GM12878 (cell line): ENCODE data around the gene ARRDC1. TPM values are rescaled to one million over a fixed set of nuclear protein-coding genes. Genes with fewer than 3 reads are reported as not detected.

ENCODE experiments used
- ATAC-seq: fragments of 200-7000 bp; cut with Tn5 transposase; 3 replicates; pipeline ENCODE4 v1.9.1; 2020; ENCODE audit warnings: mild to moderate bottlenecking, moderate library complexity
- BruUV-seq: library from RNA; stranded (reverse); fragments of 400-500 nt; replicated peaks from 2 replicates; lab custom pipeline; 2021; lab: Mats Ljungman, UMichigan
- CTCF ChIA-PET: fragments of 300-600 bp; sonication (Branson Sonifier 250); formaldehyde crosslinking; extraction: SDS; loops from one replicate; lab custom pipeline; 2021; ENCODE audit warnings: inconsistent platforms; lab: Yijun Ruan, JAX
- POLR2A ChIA-PET: fragments of 350-600 bp; formaldehyde crosslinking; extraction: SDS; loops from one replicate; lab custom pipeline; 2021; ENCODE audit warnings: inconsistent platforms; lab: Charles Lee
- RAD21 ChIA-PET: fragments of 300-600 bp; sonication (Branson Sonifier 250); formaldehyde crosslinking; loops from one replicate; lab custom pipeline; 2023; ENCODE audit warnings: antibody characterized with exemption; ENCODE audit not compliant: unreplicated experiment; lab: Charles Lee
- SMC1A ChIA-PET: fragments of 300-600 bp; sonication (Branson Sonifier 250); formaldehyde crosslinking; loops from one replicate; lab custom pipeline; 2023; ENCODE audit not compliant: unreplicated experiment, uncharacterized antibody; lab: Charles Lee
- DNase-seq: peaks from one replicate; pipeline ENCODE4 v3.0.0-alpha.2; 2011; ENCODE audit warnings: low read depth, low spot score
- FAIRE-seq: peaks from 3 replicates; lab custom pipeline; 2011; peaks lifted over from hg19 to GRCh38; lab: Jason Lieb, UNC
- H2AFZ ChIP-seq: 2 replicates; pipeline ENCODE4 v1.6.0; 2011; ENCODE audit warnings: low read depth, low read length, control low read depth; ENCODE audit not compliant: control insufficient read depth
- H3K27ac ChIP-seq: 2 replicates; pipeline ENCODE4 v1.5.1; 2011; ENCODE audit warnings: control low read depth; ENCODE audit not compliant: control insufficient read depth, insufficient read depth
- H3K27me3 ChIP-seq, 2 experiments: replicated peaks in 1 of 2; 2 replicates each; pipeline versions ENCODE4 v1.6.0 to v1.6.1; 2011; ENCODE audit warnings: low read length in 1 of 2; ENCODE audit not compliant: control insufficient read depth in 2 of 2, insufficient read depth in 2 of 2
- H3K36me3 ChIP-seq, 2 experiments: 2 replicates each; pipeline ENCODE4 v1.5.1; 2011; ENCODE audit warnings: low read length in 1 of 2; ENCODE audit not compliant: control insufficient read depth in 2 of 2, insufficient read depth in 2 of 2
- H3K4me1 ChIP-seq: 2 replicates; pipeline ENCODE4 v1.6.1; 2011; ENCODE audit warnings: mild to moderate bottlenecking, low read length, moderate library complexity, mixed read lengths; ENCODE audit not compliant: control insufficient read depth, insufficient read depth
- H3K4me2 ChIP-seq: 2 replicates; pipeline ENCODE4 v1.6.0; 2011; ENCODE audit warnings: control low read depth; ENCODE audit not compliant: control insufficient read depth, insufficient read depth
- H3K4me3 ChIP-seq: fragments of 200-600 bp; sonication (generic); 2 replicates; pipeline ENCODE4 v1.5.1; 2016
- H3K79me2 ChIP-seq: 2 replicates; pipeline ENCODE4 v1.6.0; 2011; ENCODE audit warnings: low read length; ENCODE audit not compliant: control insufficient read depth, insufficient read depth
- H3K9ac ChIP-seq: 2 replicates; pipeline ENCODE4 v1.8.0; 2011; ENCODE audit warnings: low read length, control low read depth, mixed read lengths; ENCODE audit not compliant: control insufficient read depth, insufficient read depth
- H3K9me3 ChIP-seq: replicated peaks from 3 replicates; pipeline ENCODE4 v1.5.1; 2011; ENCODE audit warnings: mild to moderate bottlenecking, low read length; ENCODE audit not compliant: control insufficient read depth, insufficient read depth
- H4K20me1 ChIP-seq: 2 replicates; pipeline ENCODE4 v1.6.0; 2011; ENCODE audit not compliant: control insufficient read depth, insufficient read depth
- BCL3 ChIP-seq: IDR thresholded peaks from 2 replicates; pipeline ENCODE4 v1.6.1; 2011; ENCODE audit warnings: borderline replicate concordance, low read depth, mild to moderate bottlenecking, moderate library complexity, low read length; ENCODE audit not compliant: insufficient read depth, poor library complexity, severe bottlenecking
- CEBPB ChIP-seq, 2 experiments: fragments of 150-350 bp in 1 of 2; IDR thresholded peaks; 2 replicates each; pipeline ENCODE4 v1.6.1; 2012 to 2014; ENCODE audit warnings: low read depth in 2 of 2, low read length in 2 of 2, borderline replicate concordance in 1 of 2, inconsistent platforms in 1 of 2
- CUX1 ChIP-seq: IDR thresholded peaks from 2 replicates; pipeline ENCODE4 v1.6.1; 2012; ENCODE audit warnings: improper control_type of control experiment, low read depth, low read length; ENCODE audit not compliant: insufficient replicate concordance
- ESRRA ChIP-seq: IDR thresholded peaks from 2 replicates; pipeline ENCODE4 v1.6.1; 2012; ENCODE audit warnings: mild to moderate bottlenecking, low read length, improper control_type of control experiment
- FOS ChIP-seq: IDR thresholded peaks from 3 replicates; pipeline ENCODE4 v1.6.1; 2011; ENCODE audit warnings: borderline replicate concordance; ENCODE audit not compliant: insufficient read length; ENCODE audit errors: extremely low read depth
- HCFC1 ChIP-seq: fragments of 150-350 bp; IDR thresholded peaks from 2 replicates; pipeline ENCODE4 v1.6.1; 2014; ENCODE audit warnings: low read length
- NBN ChIP-seq: fragments of 450-650 bp; IDR thresholded peaks from 2 replicates; pipeline ENCODE4 v1.6.1; 2016
- NFYA ChIP-seq: IDR thresholded peaks from 2 replicates; pipeline ENCODE4 v1.6.1; 2011; ENCODE audit warnings: low read depth, mild to moderate bottlenecking, low read length, improper control_type of control experiment, borderline replicate concordance
- RELB ChIP-seq: fragments of 450-650 bp; IDR thresholded peaks from 2 replicates; pipeline ENCODE4 v1.6.1; 2017; ENCODE audit warnings: low read depth, mild to moderate bottlenecking, moderate library complexity
- ZBED1 ChIP-seq: IDR thresholded peaks from 2 replicates; pipeline ENCODE4 v1.6.1; 2016; ENCODE audit warnings: borderline replicate concordance
- ZNF384 ChIP-seq: IDR thresholded peaks from 2 replicates; pipeline ENCODE4 v1.6.1; 2012; ENCODE audit warnings: low read depth, mild to moderate bottlenecking, low read length, improper control_type of control experiment, borderline replicate concordance
- WGBS: methylation state at CpG from one replicate; pipeline ENCODE4 v1.1.6; 2016; ENCODE audit warnings: low lambda C conversion rate; ENCODE audit not compliant: insufficient replicate concordance, insufficient coverage; ENCODE audit errors: missing lambda C conversion rate; 5-methylcytosine and 5-hydroxymethylcytosine counted together
- in situ Hi-C: fragments of 300-500 bp; cut with MboI; formaldehyde crosslinking; loops from 9 replicates; pipeline ENCODE4 v1.14.3; 2018; ENCODE audit warnings: mixed read lengths
- intact Hi-C: fragments of 100-400 bp; cut with micrococcal nuclease; formaldehyde crosslinking; loops from one replicate; pipeline ENCODE4 v1.14.2; 2022; ENCODE audit not compliant: unreplicated experiment
- polyA plus RNA-seq, 11 experiments: library from polyadenylated mRNA; depleted of rRNA in 4 of 11; unstranded in 6 of 11; stranded (reverse) in 5 of 11; fragments of >200 nt; fragmentation: Nextera tagmentation in 4 of 11; fragmentation: Illumina TruSeq in 1 of 11; extraction: Ambion mirVana in 4 of 11; extraction: Trizol in 1 of 11; gene quantifications; 1 replicate in 1 of 11; 2 replicates in 10 of 11; pipeline versions ENCODE4 v1.2.1 to v1.2.3, GENCODE V29; 2011 to 2016; ENCODE audit warnings: inconsistent platforms in 2 of 11, missing spikeins in 2 of 11, low read depth in 1 of 11
- total RNA-seq, 4 experiments: library from RNA; depleted of rRNA in 3 of 4; stranded (reverse); fragments of >200 nt in 3 of 4; fragmentation: Illumina TruSeq in 1 of 4; extraction: Trizol in 1 of 4; gene quantifications; 2 replicates each; pipeline versions ENCODE4 v1.2.1 to v1.2.3, GENCODE V29; 2013 to 2021

Gene ARRDC1
- total and polyA plus RNA-seq, 10 of the 15 experiments (the other 5 are each of a cell fraction or from before 2014, with no cell fraction given) = 0.23 to 34.4 (median 20.9) TPM

GRCh38 chr9:137639303-137640051 is 34.0 kb downstream of the ARRDC1 start (continued):
- TF ChIP-seq CUX1 (no peak), HCFC1 (no peak), ZNF384 (no peak), CEBPB (IDR thresholded peaks at IDR 0.05; ENCODE audit: borderline replicate concordance in 1 of 2, low read depth in 2 of 2, low read length in 2 of 2) (no peak), ESRRA (no peak)

- no peak overlapping the region for H3K4me2 ChIP-seq
- no peak overlapping the region for H3K4me3 ChIP-seq
- WGBS = 88% methylated on average over 5 of the region's 5 CpGs
- ChIA-PET SMC1A (no interaction called here), RAD21 (no interaction called here), CTCF (interaction anchor here (1.1 to 1.5 kb wide), 2 partner anchors 32 to 339 kb away, joined by 3 read pairs; partner anchors contain the start of gene NRARP), POLR2A (interaction anchor here (1.6 kb wide), 1 partner anchor 11 kb away, joined by 4 read pairs; no protein-coding TSS in a partner anchor)
- no peak for ATAC-seq
- H3K27ac ChIP-seq = no peak overlapping the region
- no peak for DNase-seq
- no TSS peak for BruUV-seq
- FAIRE-seq = no peak
- peaks cover 3 to 10% of the 10 kb centered on the region in 2 experiments for H3K36me3 ChIP-seq
- intact Hi-C loops (no loop called here), in situ Hi-C loops (no loop called here)
- peaks cover 4% of the 10 kb centered on the region; the same call in 1 of the 2 replicates for H3K4me1 ChIP-seq
- H4K20me1 ChIP-seq = no peaks in the 10 kb centered on the region
- H3K9me3 ChIP-seq = no peaks in the 10 kb centered on the region
- H3K79me2 ChIP-seq = peaks cover 62% of the 10 kb centered on the region
- no peak overlapping the region for H3K9ac ChIP-seq
- TF ChIP-seq FOS (no peak), ZBED1 (no peak), NBN (no peak), BCL3 (no peak), RELB (no peak), NFYA (no peak)
- no peaks in the 10 kb centered on the region for H3K27me3 ChIP-seq
- no peak overlapping the region for H2AFZ ChIP-seq
Observed at GRCh38 chr9:137640862-137641261, 35.4 kb downstream of the ARRDC1 start.
